ENCODE measurements around the gene CELA3B. TPM values are rescaled to one million over a fixed set of nuclear protein-coding genes. Genes with fewer than 3 reads are reported as not detected.
A peak's percentile ranks its signal among the peaks of the same experiment; 100 is the strongest.

Gene CELA3B
- total RNA-seq, 2 donors from 2014 or later, result 12,815 to 27,120 TPM

GRCh38 chr1:21951226-21951870, 25.5 kb upstream of the CELA3B start:
- H3K9me3 ChIP-seq, result no peaks in the 10 kb centered on the region
- no peak overlapping the region for H3K27ac ChIP-seq
- no peak for TF ChIP-seq CTCF (IDR thresholded peaks at IDR 0.05)
- TF ChIP-seq POLR2A (IDR thresholded peaks at IDR 0.05), result no peak
- 78 to 92% methylated on average over 12 of the region's 12 CpGs for WGBS, 2 donors
- no peak overlapping the region for H3K4me3 ChIP-seq
- H3K36me3 ChIP-seq (replicated peaks in 1 of 2; ENCODE audit: insufficient read depth in 1 of 2, low read depth in 2 of 2), result no peaks in the 10 kb centered on the region
- DNase-seq (no peak), ATAC-seq (no peak)
- H3K4me1 ChIP-seq, result peaks cover 13% of the 10 kb centered on the region
- intact Hi-C loops (cut with DNase I), result no loop called here
- no peaks in the 10 kb centered on the region for H3K27me3 ChIP-seq

- H3K27ac ChIP-seq, result no peak overlapping the region
- no peak for ATAC-seq
- H3K4me1 ChIP-seq, result peaks cover 25% of the 10 kb centered on the region
- H3K4me3 ChIP-seq, result no peak overlapping the region
- no peaks in the 10 kb centered on the region for H3K27me3 ChIP-seq
- no peak for DNase-seq
- no peaks in the 10 kb centered on the region for H3K36me3 ChIP-seq (replicated peaks in 1 of 2; ENCODE audit: insufficient read depth in 1 of 2, low read depth in 2 of 2)
- intact Hi-C loops (cut with DNase I), result no loop called here
- H3K9me3 ChIP-seq, result no peaks in the 10 kb centered on the region
- 83 to 90% methylated on average over 5 to 6 of the region's 6 CpGs for WGBS, 2 donors
- no peak for TF ChIP-seq CTCF (IDR thresholded peaks at IDR 0.05)
- no peak for TF ChIP-seq POLR2A (IDR thresholded peaks at IDR 0.05)
Observed at GRCh38 chr1:21952786-21953520, 23.9 kb upstream of the CELA3B start.

- Histone ChIP-seq H3K36me3 (replicated peaks in 1 of 2; ENCODE audit: insufficient read depth in 1 of 2, low read depth in 2 of 2) (no peaks in the 10 kb centered on the region), H3K4me3 (no peak overlapping the region), H3K9me3 (no peaks in the 10 kb centered on the region), H3K27ac (peak overlapping the region in 3 of 4 donors; percentile 57 to 81 (median 81)), H3K4me1 (peaks cover 37% of the 10 kb centered on the region), H3K27me3 (no peaks in the 10 kb centered on the region)
- DNase-seq (peak in 2 of 4 donors; percentile 27 to 31), ATAC-seq (no peak)
- WGBS, 2 donors, result 84 to 85% methylated on average over 4 to 15 of the region's 16 CpGs
- TF ChIP-seq POLR2A (IDR thresholded peaks at IDR 0.05) (no peak), CTCF (IDR thresholded peaks at IDR 0.05) (no peak)
- intact Hi-C loops (cut with DNase I), result no loop called here
Observed at GRCh38 chr1:21955058-21955457, 21.8 kb upstream of the CELA3B start.

GRCh38 chr1:21955501-21956281, 21.1 kb upstream of the CELA3B start:
- TF ChIP-seq POLR2A (IDR thresholded peaks at IDR 0.05) (no peak), CTCF (IDR thresholded peaks at IDR 0.05) (no peak)
- intact Hi-C loops (cut with DNase I), result no loop called here
- peaks cover 37% of the 10 kb centered on the region for H3K4me1 ChIP-seq
- H3K4me3 ChIP-seq, result no peak overlapping the region
- no peaks in the 10 kb centered on the region for H3K27me3 ChIP-seq
- DNase-seq (peak in 1 of 4 donors; percentile 18), ATAC-seq (no peak)
- H3K9me3 ChIP-seq, result no peaks in the 10 kb centered on the region
- 68 to 78% methylated on average over 6 to 9 of the region's 9 CpGs for WGBS, 2 donors
- H3K27ac ChIP-seq, result peak overlapping the region in 3 of 4 donors; percentile 57 to 81 (median 81)
- H3K36me3 ChIP-seq (replicated peaks in 1 of 2; ENCODE audit: insufficient read depth in 1 of 2, low read depth in 2 of 2), result no peaks in the 10 kb centered on the region

Data from body of pancreas (tissue), 4 donors.